HG02588 (cell line): ENCODE results near the gene UBR3.
"Not testable (repeated sequence)": the region's sequence is repeated elsewhere in the genome, so short reads cannot be mapped to it uniquely, and the experiment has no call there.

ENCODE experiments used
- ATAC-seq: cut with Tn5 transposase; IDR thresholded peaks from one replicate; pipeline ENCODE4 v1.9.1; 2021; ENCODE audit warnings: mild to moderate bottlenecking, moderate library complexity; ENCODE audit not compliant: unreplicated experiment

Gene UBR3

GRCh38 chr2:170092436-170093060 lies 265.3 kb downstream of the UBR3 start:
- ATAC-seq, result no peak

- no peak for ATAC-seq
These were observed 268.1 kb downstream of the UBR3 start for GRCh38 chr2:170095380-170095779.

DNA sequence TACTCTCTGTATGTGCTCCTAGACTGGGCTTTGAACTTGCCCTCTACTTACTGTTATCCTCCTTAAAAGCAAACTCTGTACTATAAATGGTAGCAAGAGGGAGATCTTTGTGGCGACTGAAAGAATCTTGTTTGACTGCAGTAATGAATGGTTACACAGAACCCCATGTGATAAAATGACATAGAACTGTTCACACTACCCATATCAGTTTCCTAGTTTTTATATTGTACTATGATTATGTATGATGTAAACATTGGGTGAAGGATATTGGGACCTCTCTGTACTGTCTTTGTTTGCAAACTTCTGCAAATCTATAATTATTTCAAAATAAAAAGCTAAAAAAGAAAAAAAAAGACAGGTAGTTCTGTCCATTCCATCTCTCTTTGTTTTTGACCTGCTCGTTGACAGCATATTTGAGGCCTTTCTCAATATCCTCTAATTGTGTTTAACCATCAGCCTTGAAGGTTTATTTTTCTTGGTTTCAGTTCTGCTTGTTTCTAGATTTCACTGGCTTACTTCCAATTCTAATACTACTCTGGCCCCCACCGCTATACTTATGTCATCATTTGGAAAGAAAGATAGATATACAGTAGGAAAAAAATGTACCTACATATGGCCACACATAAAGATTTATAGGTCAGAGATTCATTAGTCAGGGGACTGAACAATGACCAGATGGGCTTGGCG lies 271.5 kb downstream of the UBR3 start:
- no peak for ATAC-seq

DNA sequence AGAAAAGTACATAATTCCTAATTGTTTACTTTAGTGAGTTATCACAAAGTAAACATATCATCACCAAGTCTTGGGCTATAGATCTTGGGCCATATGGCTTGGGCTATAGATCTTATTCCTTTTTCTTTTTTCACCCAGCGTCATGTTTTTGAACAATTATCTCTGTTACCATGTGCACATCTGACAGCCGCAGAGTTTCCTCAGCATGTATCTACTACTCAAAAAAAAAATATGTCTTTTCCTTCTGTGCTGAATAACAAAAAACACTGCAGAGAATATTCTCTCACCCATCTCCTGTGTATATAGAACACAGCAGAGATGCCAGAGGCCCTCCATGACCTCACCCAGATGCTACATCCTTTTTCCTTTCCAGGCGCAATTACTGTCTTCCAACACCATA lies 274.5 kb downstream of the UBR3 start:
- no peak for ATAC-seq

DNA sequence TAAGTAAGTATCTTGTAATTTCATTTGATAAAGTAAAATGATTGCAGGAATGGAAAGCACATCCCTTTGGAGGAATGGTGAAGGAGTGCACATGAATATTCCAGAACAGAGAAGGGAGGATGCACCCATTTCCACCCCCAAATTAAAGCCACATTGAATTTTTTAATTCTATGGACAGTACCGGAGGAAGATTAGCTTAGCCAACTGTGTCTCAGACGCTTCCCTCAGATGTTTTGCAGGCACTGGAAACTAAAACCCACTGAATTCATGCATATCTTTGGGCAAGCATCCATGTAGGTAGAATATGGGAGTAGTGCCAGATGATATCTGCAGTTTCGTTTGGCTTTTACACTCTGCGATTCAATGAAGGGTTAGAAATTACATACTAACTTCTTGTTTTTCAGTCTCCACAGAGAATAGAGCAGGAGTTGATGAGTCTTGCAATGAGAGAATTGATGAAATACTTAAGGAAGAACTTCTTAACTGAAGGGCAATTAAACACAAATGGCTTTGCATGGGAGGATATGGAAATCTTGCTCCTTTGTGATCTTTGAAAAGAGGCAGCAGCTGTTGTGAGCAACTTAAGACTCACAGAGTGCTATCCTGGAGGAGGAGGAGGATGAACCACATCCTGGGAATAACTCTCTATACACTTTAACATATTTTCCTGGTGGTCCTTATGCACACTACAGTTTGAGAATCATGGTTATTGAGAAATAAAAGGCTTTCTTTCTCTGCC lies 279.0 kb downstream of the UBR3 start:
- no peak for ATAC-seq

DNA sequence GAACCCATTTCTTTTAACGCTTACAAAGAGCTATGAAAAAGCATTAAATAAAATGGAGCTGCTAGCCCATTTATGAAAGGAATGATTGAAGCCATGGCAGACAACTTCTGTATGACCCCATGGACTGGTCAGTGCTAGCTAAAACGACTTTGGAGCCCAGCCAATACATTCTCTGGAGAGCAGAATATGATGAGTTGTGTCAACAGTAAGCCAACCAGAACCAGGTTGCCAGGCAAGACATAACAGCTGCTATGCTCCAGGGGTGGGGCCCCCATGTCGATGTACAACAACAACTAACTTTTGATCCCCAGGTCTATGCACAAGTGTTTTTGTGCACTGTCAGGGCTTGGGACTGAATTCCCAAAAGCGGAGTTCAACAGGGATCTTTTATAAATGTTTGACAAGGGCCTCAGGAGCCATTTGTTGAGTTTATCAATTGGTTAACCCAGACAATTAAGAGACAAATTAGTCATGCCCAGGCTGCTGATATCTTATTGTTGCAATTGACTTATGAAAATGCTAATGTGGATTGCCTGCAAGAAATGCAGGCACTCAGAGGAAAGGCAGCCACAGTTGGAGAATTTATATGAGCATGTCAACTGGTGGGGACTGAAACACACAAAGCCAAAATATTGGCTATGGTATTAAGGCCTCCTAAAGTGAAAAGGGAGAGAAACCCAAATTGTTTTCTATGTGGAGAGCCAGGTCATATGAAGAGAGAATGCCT lies 286.1 kb downstream of the UBR3 start:
- no peak for ATAC-seq

DNA sequence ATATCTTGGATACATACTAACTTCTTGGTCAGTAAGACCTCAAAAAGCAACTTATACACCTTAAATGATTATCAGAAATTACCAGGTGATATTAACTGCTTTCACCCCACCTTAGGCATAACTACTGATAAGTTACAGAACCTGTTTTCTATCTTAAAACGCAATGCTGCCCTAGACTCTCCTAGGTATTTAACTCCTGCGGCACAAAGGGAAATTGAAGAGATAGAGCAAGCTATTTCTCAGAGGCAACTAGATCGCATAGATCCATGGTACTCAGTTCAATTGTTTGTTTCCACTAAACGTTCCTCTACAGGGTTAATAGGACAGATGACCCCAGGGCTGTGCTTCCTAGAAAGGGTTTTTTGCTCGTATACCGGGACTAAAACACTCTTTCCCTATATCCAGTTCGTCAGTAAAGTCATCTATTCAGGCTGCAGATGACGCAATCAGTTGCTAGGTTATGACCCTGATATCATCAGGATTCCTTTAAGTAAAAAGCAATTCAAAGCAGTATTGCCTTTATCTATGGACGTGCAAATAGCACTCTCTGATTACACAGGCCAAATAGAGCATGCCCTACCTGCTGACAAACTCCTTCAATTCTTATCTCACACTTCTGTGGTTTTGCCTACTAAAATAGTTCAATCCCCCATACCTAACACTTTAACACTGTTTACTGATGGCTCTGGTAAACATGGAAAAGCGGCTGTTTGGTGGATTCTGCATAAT lies 288.4 kb downstream of the UBR3 start:
- ATAC-seq, result no peak

DNA sequence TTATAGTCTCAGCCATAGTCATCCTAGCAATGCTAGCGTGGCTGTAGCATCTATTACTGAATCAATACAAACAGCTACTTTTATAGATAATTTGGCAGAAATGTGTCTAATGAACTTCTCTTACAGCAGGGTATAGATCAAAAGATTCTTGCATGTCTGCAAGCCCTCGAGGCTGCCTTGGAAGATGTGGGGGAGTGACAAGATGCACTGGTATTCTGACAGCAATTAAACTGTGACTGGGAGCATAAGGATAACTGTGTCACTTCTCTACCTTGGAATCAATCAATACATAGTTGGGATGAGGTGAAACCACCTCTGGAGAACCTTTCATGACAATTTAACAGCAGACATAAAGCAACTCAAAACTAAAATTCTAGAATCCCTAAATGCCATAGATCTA lies 291.4 kb downstream of the UBR3 start:
- ATAC-seq, result no peak

DNA sequence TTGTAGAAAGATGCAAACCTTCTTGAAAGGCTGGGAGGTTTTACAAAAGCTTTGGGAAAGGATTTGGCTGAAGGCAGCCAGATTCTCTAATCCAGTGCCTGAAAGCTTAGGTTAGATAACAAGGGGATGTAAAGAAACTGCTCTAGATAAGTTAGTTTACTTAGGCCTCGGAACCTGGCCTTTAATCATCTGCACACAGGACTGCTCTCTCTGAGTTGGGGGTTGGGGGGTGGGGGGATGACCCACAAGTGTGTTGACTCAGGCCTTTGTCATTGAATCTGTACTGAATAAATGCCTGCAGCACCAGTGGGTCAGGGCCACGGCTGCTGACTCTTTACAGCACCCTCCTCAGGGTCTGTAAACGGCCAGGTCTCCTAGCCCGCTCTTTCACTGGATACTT lies 292.1 kb downstream of the UBR3 start:
- ATAC-seq, result not testable (repeated sequence)

- ATAC-seq, result no peak
These were observed 294.4 kb downstream of the UBR3 start for GRCh38 chr2:170121689-170122088.

DNA sequence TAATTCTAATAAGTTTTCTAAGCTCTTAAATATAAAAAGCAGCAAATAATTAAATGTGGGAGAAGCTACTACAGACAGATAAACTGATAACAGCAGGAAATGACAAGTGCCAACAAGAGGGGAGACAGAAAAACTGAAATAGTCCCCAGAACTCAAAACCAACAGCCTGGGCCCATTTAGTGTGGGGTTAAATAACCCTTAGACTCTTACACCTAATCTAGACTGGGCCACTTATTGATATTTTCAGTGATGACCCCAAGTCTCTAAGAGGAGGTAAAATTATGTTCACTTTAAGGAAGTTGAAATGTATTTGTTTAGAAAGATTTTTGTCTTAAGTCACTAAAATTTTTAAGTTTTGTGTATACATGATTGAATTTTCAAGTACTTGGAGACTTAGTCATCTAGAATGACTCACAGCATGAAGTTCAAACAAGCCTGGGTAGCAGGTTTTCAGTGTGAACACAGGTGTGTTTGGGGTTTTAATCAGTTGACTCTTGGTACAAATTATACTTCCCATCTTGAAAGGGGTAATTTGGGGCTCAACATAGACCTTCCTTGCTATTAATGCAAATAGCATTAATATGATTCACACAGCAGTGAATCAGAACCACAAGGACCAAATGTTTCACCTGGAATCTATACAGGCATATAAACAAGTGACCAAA lies 295.8 kb downstream of the UBR3 start:
- ATAC-seq, result no peak

DNA sequence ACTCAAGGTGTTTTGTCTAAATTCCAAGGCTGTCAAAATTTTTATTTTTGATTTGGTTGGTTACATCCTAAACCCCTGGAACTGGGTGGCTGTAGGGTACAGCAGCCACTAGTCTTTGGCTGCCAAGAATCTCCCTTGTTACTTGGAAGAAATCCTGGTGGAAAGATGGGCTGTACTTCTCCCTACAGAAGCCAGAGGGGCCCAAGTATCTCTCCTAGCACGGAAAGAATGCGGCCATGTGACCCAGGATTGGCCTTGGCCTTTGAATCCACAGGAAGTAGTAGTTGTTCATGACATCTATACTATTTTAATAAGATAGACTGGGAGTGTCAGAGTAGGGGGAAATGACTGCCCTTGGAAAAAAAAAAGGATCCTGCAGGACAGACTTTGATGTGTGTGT lies 296.3 kb downstream of the UBR3 start:
- ATAC-seq, result no peak

DNA sequence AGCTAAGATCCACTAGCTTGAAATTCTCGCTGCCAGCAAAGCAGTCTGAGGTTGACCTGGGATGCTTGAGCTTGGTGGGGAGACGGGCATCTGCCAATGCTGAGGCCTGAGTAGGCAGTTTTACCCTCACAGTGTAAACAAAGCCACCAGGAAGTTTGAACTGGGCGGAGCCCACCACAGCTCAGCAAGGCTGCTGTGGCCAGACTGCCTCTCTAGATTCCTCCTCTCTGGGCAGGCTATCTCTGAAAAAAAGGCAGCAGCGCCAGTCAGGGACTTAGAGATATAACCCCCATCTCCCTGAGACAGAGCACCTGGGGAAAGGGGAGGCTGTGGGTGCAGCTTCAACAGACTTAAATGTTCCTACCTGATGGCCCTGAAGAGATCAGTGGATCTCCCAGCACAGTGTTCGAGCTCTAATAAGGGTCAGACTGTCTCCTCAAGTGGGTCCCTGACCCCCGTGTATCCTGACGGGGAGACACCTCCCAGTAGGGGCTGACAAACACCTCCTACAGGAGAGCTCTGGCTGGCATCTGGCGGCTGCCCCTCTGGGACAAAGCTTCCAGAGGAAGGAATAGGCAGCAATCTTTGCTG lies 299.0 kb downstream of the UBR3 start:
- ATAC-seq, result not testable (repeated sequence)
